Measurements from ENCODE around the gene PPARG.

GRCh38 chr3:12369598-12369997, 80.7 kb downstream of the PPARG start:
- TF ChIP-seq REST (IDR thresholded peaks at IDR 0.05): no peak
- no peak for TF ChIP-seq RAD21 (conservative IDR thresholded peaks at IDR 0.05 in 1 of 2, IDR thresholded peaks at IDR 0.05 in 1 of 2)
- TF ChIP-seq JUNB (IDR thresholded peaks at IDR 0.05): no peak
- no peak for TF ChIP-seq EP300 (IDR thresholded peaks at IDR 0.05)
- TF ChIP-seq, protein P1, sequence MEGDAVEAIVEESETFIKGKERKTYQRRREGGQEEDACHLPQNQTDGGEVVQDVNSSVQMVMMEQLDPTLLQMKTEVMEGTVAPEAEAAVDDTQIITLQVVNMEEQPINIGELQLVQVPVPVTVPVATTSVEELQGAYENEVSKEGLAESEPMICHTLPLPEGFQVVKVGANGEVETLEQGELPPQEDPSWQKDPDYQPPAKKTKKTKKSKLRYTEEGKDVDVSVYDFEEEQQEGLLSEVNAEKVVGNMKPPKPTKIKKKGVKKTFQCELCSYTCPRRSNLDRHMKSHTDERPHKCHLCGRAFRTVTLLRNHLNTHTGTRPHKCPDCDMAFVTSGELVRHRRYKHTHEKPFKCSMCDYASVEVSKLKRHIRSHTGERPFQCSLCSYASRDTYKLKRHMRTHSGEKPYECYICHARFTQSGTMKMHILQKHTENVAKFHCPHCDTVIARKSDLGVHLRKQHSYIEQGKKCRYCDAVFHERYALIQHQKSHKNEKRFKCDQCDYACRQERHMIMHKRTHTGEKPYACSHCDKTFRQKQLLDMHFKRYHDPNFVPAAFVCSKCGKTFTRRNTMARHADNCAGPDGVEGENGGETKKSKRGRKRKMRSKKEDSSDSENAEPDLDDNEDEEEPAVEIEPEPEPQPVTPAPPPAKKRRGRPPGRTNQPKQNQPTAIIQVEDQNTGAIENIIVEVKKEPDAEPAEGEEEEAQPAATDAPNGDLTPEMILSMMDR (IDR thresholded peaks at IDR 0.05): no peak
- no peak for TF ChIP-seq BHLHE40 (IDR thresholded peaks at IDR 0.05; ENCODE audit: low read depth, low read length)
